SK-N-SH treated with all-trans-retinoic acid at 6 μM for 48 hours (cell line): Measurements from ENCODE around the gene DHRS4.

ENCODE experiments used
- ATAC-seq: fragments of 200-7000 bp; cut with Tn5 transposase; 3 replicates; pipeline ENCODE4 v1.9.1; 2020; ENCODE audit warnings: mild to moderate bottlenecking, moderate library complexity
- ARNTL ChIP-seq: fragments of 450-650 bp; formaldehyde crosslinking; IDR thresholded peaks from 2 replicates; pipeline ENCODE4 v1.5.0; 2020; ENCODE audit warnings: low read depth, mild to moderate bottlenecking, moderate library complexity, borderline replicate concordance
- CSDC2 ChIP-seq: fragments of 250-450 bp; sonication (Bioruptor Pico); IDR thresholded peaks from 2 replicates; pipeline ENCODE4 v1.5.0; 2020; ENCODE audit warnings: mild to moderate bottlenecking, moderate library complexity
- ESRRG ChIP-seq: fragments of 250-450 bp; sonication (Bioruptor Pico); IDR thresholded peaks from 2 replicates; pipeline ENCODE4 v1.6.1; 2021; ENCODE audit warnings: mild to moderate bottlenecking
- GLIS3 ChIP-seq: fragments of 250-450 bp; sonication (Bioruptor Pico); IDR thresholded peaks from 2 replicates; pipeline ENCODE4 v1.5.0; 2020; ENCODE audit warnings: mild to moderate bottlenecking, moderate library complexity
- ISL1 ChIP-seq: fragments of 250-450 bp; sonication (Bioruptor Pico); IDR thresholded peaks from 2 replicates; pipeline ENCODE4 v2.1.2; 2022; ENCODE audit warnings: mild to moderate bottlenecking, moderate library complexity
- OSR1 ChIP-seq: fragments of 250-450 bp; sonication (Bioruptor Pico); IDR thresholded peaks from 2 replicates; pipeline ENCODE4 v1.8.0; 2022; ENCODE audit warnings: moderate library complexity, mild to moderate bottlenecking, inconsistent platforms
- RARB ChIP-seq: fragments of 250-450 bp; sonication (Bioruptor Pico); IDR thresholded peaks from 2 replicates; pipeline ENCODE4 v1.8.0; 2021; ENCODE audit warnings: mild to moderate bottlenecking, moderate library complexity
- SNAI2 ChIP-seq: fragments of 250-450 bp; sonication (Bioruptor Pico); IDR thresholded peaks from 2 replicates; pipeline ENCODE4 v1.5.0; 2020; ENCODE audit warnings: mild to moderate bottlenecking, moderate library complexity
- TCF4 ChIP-seq: fragments of 250-450 bp; sonication (Bioruptor Pico); IDR thresholded peaks from 2 replicates; pipeline ENCODE4 v1.8.0; 2021; ENCODE audit warnings: mild to moderate bottlenecking, moderate library complexity, borderline replicate concordance
- TOX ChIP-seq: fragments of 250-450 bp; sonication (Bioruptor Pico); IDR thresholded peaks from 2 replicates; pipeline ENCODE4 v1.8.0; 2021; ENCODE audit warnings: mild to moderate bottlenecking, moderate library complexity, borderline replicate concordance
- ZC3H10 ChIP-seq: fragments of 250-450 bp; sonication (Bioruptor Pico); IDR thresholded peaks from 2 replicates; pipeline ENCODE4 v1.5.1; 2021; ENCODE audit warnings: mild to moderate bottlenecking, moderate library complexity
- ZFP3 ChIP-seq: fragments of 250-450 bp; sonication (Bioruptor Pico); IDR thresholded peaks from 2 replicates; pipeline ENCODE4 v1.5.0; 2020; ENCODE audit warnings: mild to moderate bottlenecking, moderate library complexity
- ZNF565 ChIP-seq: fragments of 450-650 bp; formaldehyde crosslinking; conservative IDR thresholded peaks from 2 replicates; pipeline ENCODE4 v1.5.0; 2020; ENCODE audit warnings: low read depth, mild to moderate bottlenecking, moderate library complexity
- ZNF70 ChIP-seq: fragments of 450-650 bp; formaldehyde crosslinking; IDR thresholded peaks from 2 replicates; pipeline ENCODE4 v1.5.0; 2020; ENCODE audit warnings: mild to moderate bottlenecking, moderate library complexity
- ZNF8 ChIP-seq: fragments of 450-650 bp; formaldehyde crosslinking; IDR thresholded peaks from 2 replicates; pipeline ENCODE4 v1.5.0; 2020; ENCODE audit warnings: mild to moderate bottlenecking, moderate library complexity
- TF ChIP-seq, protein P1 (sequence below): fragments of 250-450 bp; sonication (Bioruptor Pico); IDR thresholded peaks from 2 replicates; pipeline ENCODE4 v1.5.1; 2020; ENCODE audit warnings: low read depth, mild to moderate bottlenecking, moderate library complexity
- TF ChIP-seq, protein P2 (sequence below): fragments of 250-450 bp; sonication (Bioruptor Pico); IDR thresholded peaks from 2 replicates; pipeline ENCODE4 v1.5.0; 2020; ENCODE audit warnings: mild to moderate bottlenecking, moderate library complexity
- TF ChIP-seq, protein P3 (sequence below): fragments of 250-450 bp; sonication (Bioruptor Pico); IDR thresholded peaks from 2 replicates; pipeline ENCODE4 v1.8.0; 2020; ENCODE audit warnings: mild to moderate bottlenecking, moderate library complexity, borderline replicate concordance
- TF ChIP-seq, protein P4 (sequence below): fragments of 250-450 bp; sonication (Bioruptor Pico); IDR thresholded peaks from 2 replicates; pipeline ENCODE4 v1.8.0; 2021; ENCODE audit warnings: low read depth, mild to moderate bottlenecking, moderate library complexity, borderline replicate concordance
- TF ChIP-seq, protein P5 (sequence below): fragments of 250-450 bp; sonication (Bioruptor Pico); IDR thresholded peaks from 2 replicates; pipeline ENCODE4 v1.5.1; 2021; ENCODE audit warnings: mild to moderate bottlenecking, moderate library complexity

Gene DHRS4

DNA sequence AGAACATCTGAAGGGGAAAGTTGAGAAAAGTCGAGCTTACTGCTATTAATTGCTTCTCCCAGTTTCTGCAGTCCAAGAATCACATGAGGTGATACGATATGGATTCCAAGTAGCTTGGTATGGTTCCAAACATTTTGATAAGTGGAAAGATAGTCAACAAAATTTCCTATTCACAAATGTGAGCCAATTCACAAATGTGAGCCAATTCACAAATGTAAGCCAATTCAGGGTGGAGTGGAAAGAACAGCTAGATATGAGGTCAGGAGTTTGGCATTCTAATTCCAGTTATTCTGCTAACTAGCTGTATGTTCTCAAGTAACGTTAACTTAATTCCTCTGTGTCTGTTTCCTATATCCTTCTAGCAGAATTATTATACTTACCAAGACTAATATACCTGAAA is 37.6 kb upstream of the DHRS4 start:
- TF ChIP-seq ZFP3 (no peak), TCF4 (no peak), OSR1 (no peak), ZNF70 (CRISPR knock-in tag) (no peak), ZC3H10 (CRISPR knock-in tag) (no peak)
- TF ChIP-seq, protein P1, sequence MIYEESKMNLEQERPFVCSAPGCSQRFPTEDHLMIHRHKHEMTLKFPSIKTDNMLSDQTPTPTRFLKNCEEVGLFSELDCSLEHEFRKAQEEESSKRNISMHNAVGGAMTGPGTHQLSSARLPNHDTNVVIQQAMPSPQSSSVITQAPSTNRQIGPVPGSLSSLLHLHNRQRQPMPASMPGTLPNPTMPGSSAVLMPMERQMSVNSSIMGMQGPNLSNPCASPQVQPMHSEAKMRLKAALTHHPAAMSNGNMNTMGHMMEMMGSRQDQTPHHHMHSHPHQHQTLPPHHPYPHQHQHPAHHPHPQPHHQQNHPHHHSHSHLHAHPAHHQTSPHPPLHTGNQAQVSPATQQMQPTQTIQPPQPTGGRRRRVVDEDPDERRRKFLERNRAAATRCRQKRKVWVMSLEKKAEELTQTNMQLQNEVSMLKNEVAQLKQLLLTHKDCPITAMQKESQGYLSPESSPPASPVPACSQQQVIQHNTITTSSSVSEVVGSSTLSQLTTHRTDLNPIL (CRISPR knock-in tag): no peak
- TF ChIP-seq, protein P2, sequence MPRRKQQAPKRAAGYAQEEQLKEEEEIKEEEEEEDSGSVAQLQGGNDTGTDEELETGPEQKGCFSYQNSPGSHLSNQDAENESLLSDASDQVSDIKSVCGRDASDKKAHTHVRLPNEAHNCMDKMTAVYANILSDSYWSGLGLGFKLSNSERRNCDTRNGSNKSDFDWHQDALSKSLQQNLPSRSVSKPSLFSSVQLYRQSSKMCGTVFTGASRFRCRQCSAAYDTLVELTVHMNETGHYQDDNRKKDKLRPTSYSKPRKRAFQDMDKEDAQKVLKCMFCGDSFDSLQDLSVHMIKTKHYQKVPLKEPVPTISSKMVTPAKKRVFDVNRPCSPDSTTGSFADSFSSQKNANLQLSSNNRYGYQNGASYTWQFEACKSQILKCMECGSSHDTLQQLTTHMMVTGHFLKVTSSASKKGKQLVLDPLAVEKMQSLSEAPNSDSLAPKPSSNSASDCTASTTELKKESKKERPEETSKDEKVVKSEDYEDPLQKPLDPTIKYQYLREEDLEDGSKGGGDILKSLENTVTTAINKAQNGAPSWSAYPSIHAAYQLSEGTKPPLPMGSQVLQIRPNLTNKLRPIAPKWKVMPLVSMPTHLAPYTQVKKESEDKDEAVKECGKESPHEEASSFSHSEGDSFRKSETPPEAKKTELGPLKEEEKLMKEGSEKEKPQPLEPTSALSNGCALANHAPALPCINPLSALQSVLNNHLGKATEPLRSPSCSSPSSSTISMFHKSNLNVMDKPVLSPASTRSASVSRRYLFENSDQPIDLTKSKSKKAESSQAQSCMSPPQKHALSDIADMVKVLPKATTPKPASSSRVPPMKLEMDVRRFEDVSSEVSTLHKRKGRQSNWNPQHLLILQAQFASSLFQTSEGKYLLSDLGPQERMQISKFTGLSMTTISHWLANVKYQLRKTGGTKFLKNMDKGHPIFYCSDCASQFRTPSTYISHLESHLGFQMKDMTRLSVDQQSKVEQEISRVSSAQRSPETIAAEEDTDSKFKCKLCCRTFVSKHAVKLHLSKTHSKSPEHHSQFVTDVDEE (CRISPR knock-in tag): no peak
- no peak for ATAC-seq

DNA sequence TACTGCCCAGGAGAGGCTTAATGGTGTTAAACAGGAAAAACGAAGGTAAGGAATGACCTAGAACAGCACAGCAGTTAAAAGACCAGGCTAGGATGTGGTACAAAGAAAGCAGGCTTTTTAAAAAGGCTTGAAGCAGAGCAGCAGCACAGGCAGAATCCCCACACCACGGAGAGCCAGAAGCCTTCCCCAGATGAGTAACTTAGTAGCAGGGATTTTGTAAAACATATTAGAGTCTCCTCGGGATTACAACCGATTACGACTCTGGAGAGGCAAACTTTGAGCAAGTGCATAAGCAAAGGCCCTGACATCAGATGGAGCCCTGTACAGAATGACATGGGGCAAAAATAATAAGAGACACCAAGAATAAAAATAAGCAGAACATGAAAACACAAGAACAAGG is 37.1 kb upstream of the DHRS4 start:
- ATAC-seq: no peak
- TF ChIP-seq, protein P3, sequence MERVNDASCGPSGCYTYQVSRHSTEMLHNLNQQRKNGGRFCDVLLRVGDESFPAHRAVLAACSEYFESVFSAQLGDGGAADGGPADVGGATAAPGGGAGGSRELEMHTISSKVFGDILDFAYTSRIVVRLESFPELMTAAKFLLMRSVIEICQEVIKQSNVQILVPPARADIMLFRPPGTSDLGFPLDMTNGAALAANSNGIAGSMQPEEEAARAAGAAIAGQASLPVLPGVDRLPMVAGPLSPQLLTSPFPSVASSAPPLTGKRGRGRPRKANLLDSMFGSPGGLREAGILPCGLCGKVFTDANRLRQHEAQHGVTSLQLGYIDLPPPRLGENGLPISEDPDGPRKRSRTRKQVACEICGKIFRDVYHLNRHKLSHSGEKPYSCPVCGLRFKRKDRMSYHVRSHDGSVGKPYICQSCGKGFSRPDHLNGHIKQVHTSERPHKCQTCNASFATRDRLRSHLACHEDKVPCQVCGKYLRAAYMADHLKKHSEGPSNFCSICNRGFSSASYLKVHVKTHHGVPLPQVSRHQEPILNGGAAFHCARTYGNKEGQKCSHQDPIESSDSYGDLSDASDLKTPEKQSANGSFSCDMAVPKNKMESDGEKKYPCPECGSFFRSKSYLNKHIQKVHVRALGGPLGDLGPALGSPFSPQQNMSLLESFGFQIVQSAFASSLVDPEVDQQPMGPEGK (CRISPR knock-in tag): no peak
- no peak for TF ChIP-seq ZNF565 (CRISPR knock-in tag)
- TF ChIP-seq GLIS3 (CRISPR knock-in tag): no peak
- TF ChIP-seq, protein P1 (CRISPR knock-in tag): no peak
- TF ChIP-seq ZC3H10 (CRISPR knock-in tag): no peak
- TF ChIP-seq ZNF70 (CRISPR knock-in tag): no peak
- no peak for TF ChIP-seq TCF4
- no peak for TF ChIP-seq ARNTL
- TF ChIP-seq ZNF8 (CRISPR knock-in tag): no peak
- no peak for TF ChIP-seq CSDC2
- no peak for TF ChIP-seq ESRRG (CRISPR knock-in tag)
- TF ChIP-seq, protein P4, sequence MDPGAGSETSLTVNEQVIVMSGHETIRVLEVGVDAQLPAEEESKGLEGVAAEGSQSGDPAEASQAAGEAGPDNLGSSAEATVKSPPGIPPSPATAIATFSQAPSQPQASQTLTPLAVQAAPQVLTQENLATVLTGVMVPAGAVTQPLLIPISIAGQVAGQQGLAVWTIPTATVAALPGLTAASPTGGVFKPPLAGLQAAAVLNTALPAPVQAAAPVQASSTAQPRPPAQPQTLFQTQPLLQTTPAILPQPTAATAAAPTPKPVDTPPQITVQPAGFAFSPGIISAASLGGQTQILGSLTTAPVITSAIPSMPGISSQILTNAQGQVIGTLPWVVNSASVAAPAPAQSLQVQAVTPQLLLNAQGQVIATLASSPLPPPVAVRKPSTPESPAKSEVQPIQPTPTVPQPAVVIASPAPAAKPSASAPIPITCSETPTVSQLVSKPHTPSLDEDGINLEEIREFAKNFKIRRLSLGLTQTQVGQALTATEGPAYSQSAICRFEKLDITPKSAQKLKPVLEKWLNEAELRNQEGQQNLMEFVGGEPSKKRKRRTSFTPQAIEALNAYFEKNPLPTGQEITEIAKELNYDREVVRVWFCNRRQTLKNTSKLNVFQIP (CRISPR knock-in tag): no peak
- no peak for TF ChIP-seq ISL1
- no peak for TF ChIP-seq OSR1

DNA sequence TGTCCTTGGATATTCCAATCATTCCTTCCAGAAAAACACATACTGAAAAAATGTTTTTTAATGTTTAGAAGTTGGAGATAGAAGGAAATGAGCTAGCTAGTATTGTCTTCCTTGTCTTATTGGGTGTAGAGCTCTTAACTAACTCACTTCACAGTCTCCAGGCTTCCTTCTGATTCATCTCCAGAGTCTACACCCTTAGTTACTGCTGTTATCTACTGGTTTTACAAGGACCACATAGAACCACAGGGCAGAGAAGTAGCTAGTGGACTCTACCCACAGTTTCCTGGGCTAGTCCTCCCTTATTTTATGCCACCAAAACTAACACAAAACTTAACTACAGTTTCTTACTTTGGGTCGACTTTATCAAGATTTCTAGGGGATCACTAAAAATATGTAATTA is 31.0 kb upstream of the DHRS4 start:
- TF ChIP-seq ARNTL: no peak
- no peak for TF ChIP-seq ZFP3
- no peak for TF ChIP-seq ISL1
- TF ChIP-seq, protein P4 (CRISPR knock-in tag): no peak
- no peak for TF ChIP-seq ZNF565 (CRISPR knock-in tag)
- TF ChIP-seq OSR1: no peak
- TF ChIP-seq, protein P5, sequence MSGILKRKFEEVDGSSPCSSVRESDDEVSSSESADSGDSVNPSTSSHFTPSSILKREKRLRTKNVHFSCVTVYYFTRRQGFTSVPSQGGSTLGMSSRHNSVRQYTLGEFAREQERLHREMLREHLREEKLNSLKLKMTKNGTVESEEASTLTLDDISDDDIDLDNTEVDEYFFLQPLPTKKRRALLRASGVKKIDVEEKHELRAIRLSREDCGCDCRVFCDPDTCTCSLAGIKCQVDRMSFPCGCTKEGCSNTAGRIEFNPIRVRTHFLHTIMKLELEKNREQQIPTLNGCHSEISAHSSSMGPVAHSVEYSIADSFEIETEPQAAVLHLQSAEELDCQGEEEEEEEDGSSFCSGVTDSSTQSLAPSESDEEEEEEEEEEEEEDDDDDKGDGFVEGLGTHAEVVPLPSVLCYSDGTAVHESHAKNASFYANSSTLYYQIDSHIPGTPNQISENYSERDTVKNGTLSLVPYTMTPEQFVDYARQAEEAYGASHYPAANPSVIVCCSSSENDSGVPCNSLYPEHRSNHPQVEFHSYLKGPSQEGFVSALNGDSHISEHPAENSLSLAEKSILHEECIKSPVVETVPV: no peak
- TF ChIP-seq, protein P1 (CRISPR knock-in tag): no peak
- no peak for TF ChIP-seq TOX (CRISPR knock-in tag)
- no peak for TF ChIP-seq RARB
- TF ChIP-seq ZNF70 (CRISPR knock-in tag): no peak
- TF ChIP-seq SNAI2: no peak
- TF ChIP-seq, protein P3 (CRISPR knock-in tag): no peak
- no peak for ATAC-seq
